Gastrocnemius medialis (tissue), 4 donors: ENCODE measurements around the gene SLC16A10. TPM values are rescaled to one million over a fixed set of nuclear protein-coding genes. Genes with fewer than 3 reads are reported as not detected.

Source experiments
- ATAC-seq, 2 donors: fragments of 150-250 bp; one replicate each; pipeline ENCODE4 v1.9.1; 2016
- DNase-seq, 2 donors: peaks; one replicate each; pipeline ENCODE4 v3.0.0-alpha.2; 2019
- H3K27ac ChIP-seq, 4 donors: fragments of 200-600 bp; sonication (generic); 1 replicate in 1 of 4; 2 replicates in 3 of 4; pipeline ENCODE4 v1.5.1; 2016 to 2018; ENCODE audit warnings: mild to moderate bottlenecking in 2 of 4, moderate library complexity in 1 of 4
- H3K27me3 ChIP-seq, 3 donors: fragments of 200-600 bp; sonication (generic) in 2 of 3; 1 replicate in 1 of 3; 2 replicates in 2 of 3; pipeline versions ENCODE4 v1.5.1 to v1.6.0; 2016 to 2019; ENCODE audit warnings: mild to moderate bottlenecking in 1 of 3, moderate library complexity in 1 of 3
- H3K36me3 ChIP-seq, 2 donors: fragments of 200-600 bp; sonication (generic) in 1 of 2; one replicate each; pipeline ENCODE4 v1.5.1; 2017 to 2018
- H3K4me1 ChIP-seq, 2 donors: fragments of 200-600 bp; sonication (generic) in 1 of 2; one replicate each; pipeline ENCODE4 v1.5.1; 2016 to 2017; ENCODE audit warnings: mild to moderate bottlenecking in 2 of 2
- H3K4me3 ChIP-seq, 4 donors: fragments of 200-600 bp; sonication (generic) in 3 of 4; 1 replicate in 1 of 4; 2 replicates in 3 of 4; pipeline ENCODE4 v1.5.1; 2016 to 2019; ENCODE audit warnings: mild to moderate bottlenecking in 2 of 4
- H3K9me3 ChIP-seq, 3 donors: fragments of 200-600 bp; sonication (generic) in 2 of 3; 1 replicate in 1 of 3; 2 replicates in 2 of 3; pipeline ENCODE4 v1.5.1; 2016 to 2019
- POLR2A ChIP-seq, 2 donors: fragments of 450-650 bp; IDR thresholded peaks; one replicate each; pipeline ENCODE4 v1.6.1; 2017; ENCODE audit warnings: antibody characterized with exemption in 2 of 2, mild to moderate bottlenecking in 2 of 2, moderate library complexity in 2 of 2
- in situ Hi-C, 4 donors: fragments of 200-750 bp; cut with MboI; loops; one replicate each; pipeline versions ENCODE4 v1.15.0 to v1.8.0; 2017; ENCODE audit warnings: low sequenced_read_pairs in 4 of 4
- intact Hi-C: fragments of 100-400 bp; cut with DNase I; formaldehyde crosslinking; loops from one replicate; pipeline ENCODE4 v1.15.1; 2023; ENCODE audit warnings: low total_unique reads
- total RNA-seq, 4 donors: library from RNA; depleted of rRNA; stranded (reverse); fragments of >200 nt; gene quantifications; one replicate each; pipeline versions ENCODE4 v1.1.0 to v1.2.3, GENCODE V29; 2016
- TF ChIP-seq, protein P1 (sequence below), 5 experiments: fragments of 450-650 bp in 3 of 5; fragments of 200-600 bp in 2 of 5; sonication (generic) in 2 of 5; IDR thresholded peaks in 4 of 5; conservative IDR thresholded peaks in 1 of 5; 1 replicate in 4 of 5; 2 replicates in 1 of 5; pipeline ENCODE4 v1.5.1; 2016 to 2019; ENCODE audit warnings: antibody characterized with exemption in 5 of 5, mild to moderate bottlenecking in 3 of 5, moderate library complexity in 3 of 5

The SLC16A10 gene
- total RNA-seq, 4 donors from 2014 or later = 81.5 to 167 (median 144) TPM

DNA sequence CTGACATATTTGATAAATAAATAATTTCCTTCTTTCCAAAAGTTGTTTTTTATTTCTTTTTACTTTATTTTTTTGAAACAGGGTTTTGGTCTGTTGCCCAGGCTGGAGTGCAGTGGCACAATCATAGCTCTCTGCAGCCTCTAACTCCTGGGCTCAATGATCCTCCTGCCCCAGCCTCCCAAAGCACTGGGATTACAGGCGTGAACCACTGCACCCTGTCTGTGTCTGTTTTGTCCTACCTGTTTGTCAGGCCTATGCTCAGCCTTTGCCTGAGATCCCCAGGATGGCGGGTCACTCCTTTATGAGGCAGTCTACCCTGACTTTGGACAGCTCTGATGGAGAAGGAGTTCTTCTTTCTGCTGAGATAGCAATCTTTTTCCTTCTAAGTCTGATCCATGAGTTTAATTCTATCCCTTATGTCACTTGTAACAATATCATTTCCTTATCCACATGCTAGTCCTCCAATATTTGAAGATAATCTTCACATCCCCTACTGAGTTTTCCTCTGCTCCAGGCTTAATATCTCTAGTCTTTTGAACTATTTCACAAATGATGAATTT, 14.4 kb upstream of the SLC16A10 start:
- Histone ChIP-seq H3K27me3 (no peaks in the 10 kb centered on the region), H3K4me3 (no peak overlapping the region), H3K9me3 (no peaks in the 10 kb centered on the region), H3K27ac (peak overlapping the region in 1 of 4 donors; percentile 69), H3K36me3 (no peaks in the 10 kb centered on the region), H3K4me1 (peaks cover 29 to 35% of the 10 kb centered on the region in 2 donors)
- TF ChIP-seq, protein P1, sequence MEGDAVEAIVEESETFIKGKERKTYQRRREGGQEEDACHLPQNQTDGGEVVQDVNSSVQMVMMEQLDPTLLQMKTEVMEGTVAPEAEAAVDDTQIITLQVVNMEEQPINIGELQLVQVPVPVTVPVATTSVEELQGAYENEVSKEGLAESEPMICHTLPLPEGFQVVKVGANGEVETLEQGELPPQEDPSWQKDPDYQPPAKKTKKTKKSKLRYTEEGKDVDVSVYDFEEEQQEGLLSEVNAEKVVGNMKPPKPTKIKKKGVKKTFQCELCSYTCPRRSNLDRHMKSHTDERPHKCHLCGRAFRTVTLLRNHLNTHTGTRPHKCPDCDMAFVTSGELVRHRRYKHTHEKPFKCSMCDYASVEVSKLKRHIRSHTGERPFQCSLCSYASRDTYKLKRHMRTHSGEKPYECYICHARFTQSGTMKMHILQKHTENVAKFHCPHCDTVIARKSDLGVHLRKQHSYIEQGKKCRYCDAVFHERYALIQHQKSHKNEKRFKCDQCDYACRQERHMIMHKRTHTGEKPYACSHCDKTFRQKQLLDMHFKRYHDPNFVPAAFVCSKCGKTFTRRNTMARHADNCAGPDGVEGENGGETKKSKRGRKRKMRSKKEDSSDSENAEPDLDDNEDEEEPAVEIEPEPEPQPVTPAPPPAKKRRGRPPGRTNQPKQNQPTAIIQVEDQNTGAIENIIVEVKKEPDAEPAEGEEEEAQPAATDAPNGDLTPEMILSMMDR (IDR thresholded peaks at IDR 0.05 in 4 of 5, conservative IDR thresholded peaks at IDR 0.05 in 1 of 5) = no peak
- TF ChIP-seq POLR2A (IDR thresholded peaks at IDR 0.05) = no peak
- in situ Hi-C loops (loop anchor here in 1 of 4 donors (25.0 kb wide), 1 partner anchor 139 kb away; no protein-coding TSS in a partner anchor), intact Hi-C loops (no loop called here)
- DNase-seq (no peak), ATAC-seq (no peak)

DNA sequence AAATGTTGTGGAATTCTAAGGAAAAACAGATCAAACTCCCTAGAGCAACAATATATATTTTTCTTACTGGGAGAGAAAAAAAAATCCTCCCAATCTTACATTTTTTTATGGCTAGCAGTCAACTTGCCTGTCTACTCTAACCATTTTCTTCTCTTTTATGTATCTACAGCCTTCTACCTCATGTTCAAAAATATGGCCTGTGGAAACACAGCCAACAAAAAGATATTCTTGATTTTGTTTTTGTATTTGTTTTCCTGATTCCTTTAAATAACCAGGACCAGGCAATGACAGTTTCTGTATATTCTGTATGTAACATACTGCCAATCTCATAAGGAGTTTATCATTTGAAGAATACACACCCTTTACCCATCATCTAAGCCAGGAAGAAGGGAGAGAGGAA, 13.0 kb upstream of the SLC16A10 start:
- TF ChIP-seq, protein P1 (IDR thresholded peaks at IDR 0.05 in 4 of 5, conservative IDR thresholded peaks at IDR 0.05 in 1 of 5) = no peak
- TF ChIP-seq POLR2A (IDR thresholded peaks at IDR 0.05) = no peak
- intact Hi-C loops = no loop called here
- H3K4me3 ChIP-seq = no peak overlapping the region
- H3K27ac ChIP-seq = no peak overlapping the region
- ATAC-seq (no peak), DNase-seq (no peak)
- no peaks in the 10 kb centered on the region for H3K36me3 ChIP-seq
- H3K9me3 ChIP-seq = no peaks in the 10 kb centered on the region
- in situ Hi-C loops = loop anchor here in 1 of 4 donors (25.0 kb wide), 1 partner anchor 138 kb away; no protein-coding TSS in a partner anchor
- peaks cover 23 to 29% of the 10 kb centered on the region in 2 donors for H3K4me1 ChIP-seq
- H3K27me3 ChIP-seq = no peaks in the 10 kb centered on the region

DNA sequence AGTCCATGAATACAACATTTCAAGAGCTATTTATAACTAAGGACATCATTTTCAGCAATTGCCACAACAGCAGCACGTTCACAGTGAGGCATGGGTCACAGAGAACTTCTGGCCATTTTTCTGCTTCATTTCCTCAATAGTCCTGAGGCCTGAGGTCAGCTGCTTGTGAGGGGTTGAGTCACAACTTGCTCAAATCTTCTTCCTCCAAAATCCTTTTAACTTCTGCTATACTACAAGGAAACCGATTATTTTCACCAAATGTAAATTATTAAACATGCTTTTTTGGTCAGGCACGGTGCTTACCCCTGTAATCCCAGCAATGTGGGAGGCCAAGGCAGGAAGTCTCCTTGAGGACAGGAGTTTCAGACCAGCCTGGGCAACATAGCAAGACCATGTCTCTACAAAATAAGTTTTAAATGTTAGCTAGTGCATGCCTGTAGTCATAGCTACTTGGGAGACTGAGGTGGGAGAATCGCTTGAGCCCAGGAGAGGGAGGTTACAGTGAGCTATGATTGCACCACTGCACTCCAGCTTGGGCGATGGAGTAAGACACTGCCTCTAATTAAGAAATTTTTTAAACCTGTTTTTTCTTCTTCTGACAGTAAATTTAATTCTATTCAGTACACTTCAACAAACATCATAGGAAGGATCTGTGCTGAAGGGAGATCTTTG, 11.1 kb upstream of the SLC16A10 start:
- H3K36me3 ChIP-seq = no peaks in the 10 kb centered on the region
- H3K9me3 ChIP-seq = no peaks in the 10 kb centered on the region
- no peaks in the 10 kb centered on the region for H3K27me3 ChIP-seq
- intact Hi-C loops (no loop called here), in situ Hi-C loops (no loop called here)
- peak; percentile 66 to 69 for ATAC-seq
- TF ChIP-seq, protein P1 (IDR thresholded peaks at IDR 0.05 in 4 of 5, conservative IDR thresholded peaks at IDR 0.05 in 1 of 5) = no peak
- no peak for TF ChIP-seq POLR2A (IDR thresholded peaks at IDR 0.05)
- H3K4me3 ChIP-seq = no peak overlapping the region
- peak overlapping the region in 1 of 4 donors; percentile 40 for H3K27ac ChIP-seq
- H3K4me1 ChIP-seq = peaks cover 8 to 12% of the 10 kb centered on the region in 2 donors
- DNase-seq = no peak

DNA sequence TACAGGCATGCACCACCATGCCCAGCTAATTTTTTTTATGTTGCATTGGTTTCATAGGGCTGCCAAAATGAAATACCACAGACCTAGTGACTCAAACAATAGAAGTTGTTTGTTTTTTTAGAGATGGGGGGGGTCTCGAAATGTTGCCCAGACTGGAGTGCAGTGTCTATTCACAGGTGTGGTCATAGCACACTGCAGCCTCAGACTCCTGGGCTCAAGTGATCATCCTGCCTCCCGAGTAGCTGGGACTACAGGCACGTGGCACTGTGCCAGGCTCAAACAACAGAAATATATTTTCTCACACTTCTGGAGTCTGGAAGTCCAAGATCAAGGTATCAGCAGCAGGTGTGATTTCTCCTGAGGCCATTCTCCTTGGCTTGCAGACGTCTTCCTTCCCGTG, 6.6 kb upstream of the SLC16A10 start:
- TF ChIP-seq POLR2A (IDR thresholded peaks at IDR 0.05) = no peak
- TF ChIP-seq, protein P1 (IDR thresholded peaks at IDR 0.05 in 4 of 5, conservative IDR thresholded peaks at IDR 0.05 in 1 of 5) = no peak
- Histone ChIP-seq H3K4me1 (peaks cover 0 to 6% of the 10 kb centered on the region in 2 donors), H3K27me3 (no peaks in the 10 kb centered on the region), H3K9me3 (no peaks in the 10 kb centered on the region), H3K36me3 (no peaks in the 10 kb centered on the region), H3K27ac (no peak overlapping the region), H3K4me3 (no peak overlapping the region)
- no peak for ATAC-seq
- DNase-seq = no peak
- intact Hi-C loops = loop anchor here (10.0 kb wide), 1 partner anchor 134 kb away; no protein-coding TSS in a partner anchor
- in situ Hi-C loops = no loop called here
